HEK293 (cell line): ENCODE measurements around the gene XPNPEP2.

Experiments used
- GLIS1 ChIP-seq: fragments of 450-650 bp; formaldehyde crosslinking; IDR thresholded peaks from 2 replicates; pipeline ENCODE4 v1.5.1; 2016; ENCODE audit warnings: missing biosample characterization, missing genetic modification characterization
- RBAK ChIP-seq: fragments of 450-650 bp; formaldehyde crosslinking; IDR thresholded peaks from 2 replicates; pipeline ENCODE4 v1.5.1; 2016; ENCODE audit warnings: missing biosample characterization, missing genetic modification characterization
- ZNF416 ChIP-seq: fragments of 450-650 bp; formaldehyde crosslinking; IDR thresholded peaks from 2 replicates; pipeline ENCODE4 v1.5.1; 2016; ENCODE audit warnings: missing biosample characterization, missing genetic modification characterization
- ZNF76 ChIP-seq: fragments of 450-650 bp; formaldehyde crosslinking; IDR thresholded peaks from 2 replicates; pipeline ENCODE4; 2016; ENCODE audit warnings: low read depth, missing biosample characterization, missing genetic modification characterization, borderline replicate concordance
- ZNF777 ChIP-seq: fragments of 450-650 bp; formaldehyde crosslinking; IDR thresholded peaks from 2 replicates; pipeline ENCODE4 v1.5.1; 2017; ENCODE audit warnings: missing biosample characterization, missing genetic modification characterization, borderline replicate concordance
- TF ChIP-seq, protein P1 (sequence below): fragments of 450-650 bp; formaldehyde crosslinking; IDR thresholded peaks from 2 replicates; pipeline ENCODE4 v1.5.1; 2016; ENCODE audit warnings: missing biosample characterization, missing genetic modification characterization
- TF ChIP-seq, protein P2 (sequence below): fragments of 450-650 bp; formaldehyde crosslinking; IDR thresholded peaks from 2 replicates; pipeline ENCODE4 v1.5.1; 2017; ENCODE audit warnings: missing biosample characterization, missing genetic modification characterization
- TF ChIP-seq, protein P3 (sequence below): fragments of 450-650 bp; formaldehyde crosslinking; IDR thresholded peaks from 2 replicates; pipeline ENCODE4 v1.5.1; 2016; ENCODE audit warnings: missing biosample characterization, missing genetic modification characterization

DNA sequence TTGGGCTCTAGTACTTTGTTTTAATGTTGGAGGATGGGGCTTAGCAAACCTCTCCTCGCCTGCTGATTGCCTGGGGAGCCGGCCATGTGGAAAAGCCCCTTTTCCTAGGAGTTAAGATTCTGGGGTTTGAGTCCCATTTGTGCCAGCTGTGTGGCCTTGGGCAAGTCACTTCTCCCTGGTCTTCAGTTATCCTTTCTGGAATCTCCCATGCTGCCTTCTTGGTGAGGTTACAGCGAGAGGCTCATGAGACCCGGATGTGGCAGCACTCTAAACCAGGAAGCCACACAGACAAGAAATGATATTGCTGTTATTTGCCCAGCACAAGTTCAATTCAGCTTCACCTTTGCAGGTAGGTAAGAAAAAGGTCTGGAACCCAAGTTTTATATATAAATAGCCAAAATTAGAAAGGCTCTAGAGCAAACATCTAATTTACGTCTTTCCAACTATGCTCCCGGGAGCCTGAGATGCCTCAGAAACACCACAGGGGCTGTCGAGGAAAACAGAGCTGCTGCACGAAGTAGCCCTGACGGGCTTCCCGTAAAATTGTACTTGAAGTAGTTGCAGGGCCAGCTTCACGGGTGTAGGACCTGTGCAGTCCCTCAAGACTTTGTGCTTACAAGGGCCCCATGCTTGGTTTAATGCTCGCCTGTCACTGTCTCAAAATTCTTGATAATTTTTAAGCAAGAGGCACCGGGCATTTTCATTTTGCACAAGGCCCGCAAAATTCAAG lies 32.7 kb downstream of the XPNPEP2 start:
- TF ChIP-seq RBAK (tag by site-specific recombination) (no peak), ZNF416 (tag by site-specific recombination) (no peak), ZNF76 (tag by site-specific recombination) (no peak), GLIS1 (tag by site-specific recombination) (no peak), ZNF777 (tag by site-specific recombination) (no peak)
- TF ChIP-seq, protein P1, sequence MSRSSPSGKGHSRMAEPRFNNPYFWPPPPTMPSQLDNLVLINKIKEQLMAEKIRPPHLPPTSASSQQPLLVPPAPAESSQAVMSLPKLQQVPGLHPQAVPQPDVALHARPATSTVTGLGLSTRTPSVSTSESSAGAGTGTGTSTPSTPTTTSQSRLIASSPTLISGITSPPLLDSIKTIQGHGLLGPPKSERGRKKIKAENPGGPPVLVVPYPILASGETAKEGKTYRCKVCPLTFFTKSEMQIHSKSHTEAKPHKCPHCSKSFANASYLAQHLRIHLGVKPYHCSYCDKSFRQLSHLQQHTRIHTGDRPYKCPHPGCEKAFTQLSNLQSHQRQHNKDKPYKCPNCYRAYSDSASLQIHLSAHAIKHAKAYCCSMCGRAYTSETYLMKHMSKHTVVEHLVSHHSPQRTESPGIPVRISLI (tag by site-specific recombination) = no peak
- TF ChIP-seq, protein P2, sequence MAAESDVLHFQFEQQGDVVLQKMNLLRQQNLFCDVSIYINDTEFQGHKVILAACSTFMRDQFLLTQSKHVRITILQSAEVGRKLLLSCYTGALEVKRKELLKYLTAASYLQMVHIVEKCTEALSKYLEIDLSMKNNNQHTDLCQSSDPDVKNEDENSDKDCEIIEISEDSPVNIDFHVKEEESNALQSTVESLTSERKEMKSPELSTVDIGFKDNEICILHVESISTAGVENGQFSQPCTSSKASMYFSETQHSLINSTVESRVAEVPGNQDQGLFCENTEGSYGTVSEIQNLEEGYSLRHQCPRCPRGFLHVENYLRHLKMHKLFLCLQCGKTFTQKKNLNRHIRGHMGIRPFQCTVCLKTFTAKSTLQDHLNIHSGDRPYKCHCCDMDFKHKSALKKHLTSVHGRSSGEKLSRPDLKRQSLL (tag by site-specific recombination) = no peak
- TF ChIP-seq, protein P3, sequence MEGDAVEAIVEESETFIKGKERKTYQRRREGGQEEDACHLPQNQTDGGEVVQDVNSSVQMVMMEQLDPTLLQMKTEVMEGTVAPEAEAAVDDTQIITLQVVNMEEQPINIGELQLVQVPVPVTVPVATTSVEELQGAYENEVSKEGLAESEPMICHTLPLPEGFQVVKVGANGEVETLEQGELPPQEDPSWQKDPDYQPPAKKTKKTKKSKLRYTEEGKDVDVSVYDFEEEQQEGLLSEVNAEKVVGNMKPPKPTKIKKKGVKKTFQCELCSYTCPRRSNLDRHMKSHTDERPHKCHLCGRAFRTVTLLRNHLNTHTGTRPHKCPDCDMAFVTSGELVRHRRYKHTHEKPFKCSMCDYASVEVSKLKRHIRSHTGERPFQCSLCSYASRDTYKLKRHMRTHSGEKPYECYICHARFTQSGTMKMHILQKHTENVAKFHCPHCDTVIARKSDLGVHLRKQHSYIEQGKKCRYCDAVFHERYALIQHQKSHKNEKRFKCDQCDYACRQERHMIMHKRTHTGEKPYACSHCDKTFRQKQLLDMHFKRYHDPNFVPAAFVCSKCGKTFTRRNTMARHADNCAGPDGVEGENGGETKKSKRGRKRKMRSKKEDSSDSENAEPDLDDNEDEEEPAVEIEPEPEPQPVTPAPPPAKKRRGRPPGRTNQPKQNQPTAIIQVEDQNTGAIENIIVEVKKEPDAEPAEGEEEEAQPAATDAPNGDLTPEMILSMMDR (tag by site-specific recombination) = no peak
